WTC11 (cell line): ENCODE data around the gene CHAT.

ENCODE experiments used
- CTCF ChIP-seq: fragments of 200-600 bp; IDR thresholded peaks from 2 replicates; pipeline ENCODE4 v1.8.0; 2022; ENCODE audit warnings: antibody characterized with exemption
- E2F4 ChIP-seq: sonication (generic); formaldehyde crosslinking; IDR thresholded peaks from 2 replicates; pipeline ENCODE4 v1.8.1; 2022; ENCODE audit warnings: low read depth, mild to moderate bottlenecking, moderate library complexity, missing genetic modification reagents, borderline replicate concordance
- FOXP4 ChIP-seq: sonication (generic); formaldehyde crosslinking; IDR thresholded peaks from 2 replicates; pipeline ENCODE4 v1.8.0; 2022; ENCODE audit warnings: mild to moderate bottlenecking, missing genetic modification reagents
- MAX ChIP-seq: sonication (generic); formaldehyde crosslinking; IDR thresholded peaks from 2 replicates; pipeline ENCODE4 v1.8.0; 2022; ENCODE audit warnings: mild to moderate bottlenecking, missing genetic modification reagents
- ZNF512 ChIP-seq: sonication (generic); formaldehyde crosslinking; IDR thresholded peaks from 2 replicates; pipeline ENCODE4 v1.8.1; 2022; ENCODE audit warnings: missing genetic modification reagents, borderline replicate concordance

- TF ChIP-seq CTCF (no peak), MAX (peak; percentile 95), E2F4 (CRISPR knock-in tag) (no peak), ZNF512 (CRISPR knock-in tag) (no peak), FOXP4 (CRISPR knock-in tag) (peak; percentile 94)
Observed at GRCh38 chr10:49679480-49679893, 65.7 kb downstream of the CHAT start, which contains the start of gene C10orf53.
